Neutrophil (primary cell): ENCODE data around the gene ATP8B4.

Source experiments
- H3K27ac ChIP-seq: fragments of 200-600 bp; sonication (generic); 2 replicates; pipeline ENCODE4 v1.5.1; 2016; ENCODE audit warnings: mild to moderate bottlenecking, moderate library complexity
- H3K27me3 ChIP-seq: fragments of 200-600 bp; sonication (generic); 2 replicates; pipeline ENCODE4 v1.6.0; 2016; ENCODE audit warnings: mild to moderate bottlenecking
- H3K36me3 ChIP-seq: fragments of 200-600 bp; sonication (generic); 2 replicates; pipeline ENCODE4 v1.5.1; 2017
- H3K4me1 ChIP-seq, 2 experiments: fragments of 200-600 bp in 1 of 2; sonication (generic) in 1 of 2; 1 replicate in 1 of 2; 2 replicates in 1 of 2; pipeline versions ENCODE4 v1.5.1 to v1.6.1; 2013 to 2016; ENCODE audit warnings: low read depth in 1 of 2, low read length in 1 of 2, mild to moderate bottlenecking in 1 of 2, moderate library complexity in 1 of 2; ENCODE audit not compliant: control insufficient read depth in 1 of 2, insufficient read depth in 1 of 2
- H3K4me3 ChIP-seq, 2 experiments: fragments of 200-600 bp in 1 of 2; sonication (generic) in 1 of 2; 1 replicate in 1 of 2; 2 replicates in 1 of 2; pipeline ENCODE4 v1.5.1; 2013 to 2016; ENCODE audit warnings: low read depth in 1 of 2, low read length in 1 of 2, mild to moderate bottlenecking in 1 of 2, moderate library complexity in 1 of 2
- H3K9me3 ChIP-seq: fragments of 200-600 bp; sonication (generic); 2 replicates; pipeline ENCODE4 v1.5.1; 2016
- TF ChIP-seq, protein P1 (sequence below): fragments of 200-600 bp; sonication (generic); IDR thresholded peaks from 2 replicates; pipeline ENCODE4 v1.5.1; 2016; ENCODE audit warnings: antibody characterized with exemption

Gene ATP8B4

DNA sequence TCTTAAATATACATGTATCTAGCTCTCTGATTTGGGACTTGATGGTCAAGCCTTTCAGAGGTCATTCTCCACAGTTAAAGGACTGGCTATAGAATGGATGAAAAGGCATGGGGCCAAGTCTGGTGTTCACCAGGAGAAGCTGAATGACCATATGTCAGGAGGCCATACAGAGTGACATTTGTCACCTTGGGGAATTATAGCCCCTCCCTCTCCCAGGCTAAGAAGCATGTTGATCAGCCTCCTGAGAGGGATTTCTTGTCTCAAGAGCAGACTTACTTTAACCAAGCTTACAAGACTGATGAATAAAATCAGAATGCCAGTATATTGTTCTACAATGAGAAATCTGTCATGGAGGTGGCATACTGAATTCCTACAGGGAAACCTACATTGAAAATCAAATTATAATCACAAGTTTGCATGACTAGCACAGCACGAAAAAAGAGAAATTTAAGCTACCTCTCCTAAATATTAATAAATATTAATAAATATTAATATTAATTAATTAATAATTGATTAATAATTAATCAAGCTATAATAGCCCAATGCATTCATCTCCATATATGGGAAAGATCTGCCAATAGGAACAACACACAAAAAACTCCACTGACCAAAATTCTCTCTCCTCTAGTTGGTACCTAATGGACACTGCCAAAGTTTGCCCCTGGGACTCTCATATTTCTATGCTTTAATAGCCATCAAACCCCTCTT lies 47.3 kb downstream of the ATP8B4 start:
- H3K4me1 ChIP-seq: peaks cover 20 to 24% of the 10 kb centered on the region in 2 experiments
- H3K9me3 ChIP-seq: no peaks in the 10 kb centered on the region
- H3K4me3 ChIP-seq: no peak overlapping the region
- H3K27ac ChIP-seq: peak overlapping the region; percentile 74
- H3K27me3 ChIP-seq: no peaks in the 10 kb centered on the region
- TF ChIP-seq, protein P1, sequence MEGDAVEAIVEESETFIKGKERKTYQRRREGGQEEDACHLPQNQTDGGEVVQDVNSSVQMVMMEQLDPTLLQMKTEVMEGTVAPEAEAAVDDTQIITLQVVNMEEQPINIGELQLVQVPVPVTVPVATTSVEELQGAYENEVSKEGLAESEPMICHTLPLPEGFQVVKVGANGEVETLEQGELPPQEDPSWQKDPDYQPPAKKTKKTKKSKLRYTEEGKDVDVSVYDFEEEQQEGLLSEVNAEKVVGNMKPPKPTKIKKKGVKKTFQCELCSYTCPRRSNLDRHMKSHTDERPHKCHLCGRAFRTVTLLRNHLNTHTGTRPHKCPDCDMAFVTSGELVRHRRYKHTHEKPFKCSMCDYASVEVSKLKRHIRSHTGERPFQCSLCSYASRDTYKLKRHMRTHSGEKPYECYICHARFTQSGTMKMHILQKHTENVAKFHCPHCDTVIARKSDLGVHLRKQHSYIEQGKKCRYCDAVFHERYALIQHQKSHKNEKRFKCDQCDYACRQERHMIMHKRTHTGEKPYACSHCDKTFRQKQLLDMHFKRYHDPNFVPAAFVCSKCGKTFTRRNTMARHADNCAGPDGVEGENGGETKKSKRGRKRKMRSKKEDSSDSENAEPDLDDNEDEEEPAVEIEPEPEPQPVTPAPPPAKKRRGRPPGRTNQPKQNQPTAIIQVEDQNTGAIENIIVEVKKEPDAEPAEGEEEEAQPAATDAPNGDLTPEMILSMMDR: no peak
- peaks cover 8% of the 10 kb centered on the region for H3K36me3 ChIP-seq

DNA sequence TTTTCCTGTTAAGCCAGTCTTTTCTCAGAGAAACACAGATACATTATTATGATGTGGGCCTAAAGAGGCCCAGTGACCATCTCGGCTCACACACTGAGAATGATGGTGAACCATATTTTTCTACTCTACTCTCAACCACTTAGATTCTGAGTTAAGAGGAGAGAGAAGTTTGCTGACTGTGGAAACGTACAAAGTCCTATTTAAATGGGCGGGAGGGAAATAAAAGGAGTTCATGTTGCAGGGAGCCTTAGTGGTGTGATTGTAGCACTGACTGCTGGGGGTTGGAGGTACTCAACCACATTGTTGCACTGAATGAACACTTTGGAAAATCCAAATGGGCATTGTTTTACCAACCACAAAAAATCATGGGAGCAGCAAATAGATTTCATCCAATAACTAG lies 51.0 kb downstream of the ATP8B4 start:
- Histone ChIP-seq H3K9me3 (no peaks in the 10 kb centered on the region), H3K4me1 (peaks cover 48% of the 10 kb centered on the region in 2 experiments), H3K27me3 (no peaks in the 10 kb centered on the region), H3K27ac (peak overlapping the region; percentile 74), H3K4me3 (no peak overlapping the region), H3K36me3 (no peaks in the 10 kb centered on the region)
- TF ChIP-seq, protein P1: no peak

- Histone ChIP-seq H3K4me1 (peaks cover 54 to 55% of the 10 kb centered on the region in 2 experiments), H3K36me3 (no peaks in the 10 kb centered on the region), H3K9me3 (no peaks in the 10 kb centered on the region), H3K27me3 (no peaks in the 10 kb centered on the region), H3K27ac (peak overlapping the region; percentile 74), H3K4me3 (no peak overlapping the region)
- TF ChIP-seq, protein P1: no peak
Measured at GRCh38 chr15:50067254-50067653, 51.8 kb downstream of the ATP8B4 start.

GRCh38 chr15:50066666-50067065 lies 52.4 kb downstream of the ATP8B4 start:
- Histone ChIP-seq H3K27ac (peak overlapping the region; percentile 74), H3K9me3 (no peaks in the 10 kb centered on the region), H3K4me3 (no peak overlapping the region), H3K27me3 (no peaks in the 10 kb centered on the region), H3K4me1 (peaks cover 56 to 60% of the 10 kb centered on the region in 2 experiments), H3K36me3 (no peaks in the 10 kb centered on the region)
- TF ChIP-seq, protein P1: no peak

- TF ChIP-seq, protein P1: no peak
- H3K27ac ChIP-seq: peak overlapping the region; percentile 74
- no peaks in the 10 kb centered on the region for H3K27me3 ChIP-seq
- H3K4me3 ChIP-seq: no peak overlapping the region
- H3K36me3 ChIP-seq: no peaks in the 10 kb centered on the region
- H3K4me1 ChIP-seq: peaks cover 56 to 62% of the 10 kb centered on the region in 2 experiments
- no peaks in the 10 kb centered on the region for H3K9me3 ChIP-seq
Measured at GRCh38 chr15:50066202-50066601, 52.8 kb downstream of the ATP8B4 start.
